Ramos (cell line): ENCODE measurements around the gene SLC25A25.

Source experiments
- in situ Hi-C: fragments of 300-500 bp; cut with MboI; formaldehyde crosslinking; loops from one replicate; pipeline ENCODE4 v1.14.3; 2022; ENCODE audit warnings: low sequenced_read_pairs; ENCODE audit not compliant: unreplicated experiment

SLC25A25 gene

GRCh38 chr9:128153947-128154695 lies 86.1 kb downstream of the SLC25A25 start:
- in situ Hi-C loops = no loop called here

DNA sequence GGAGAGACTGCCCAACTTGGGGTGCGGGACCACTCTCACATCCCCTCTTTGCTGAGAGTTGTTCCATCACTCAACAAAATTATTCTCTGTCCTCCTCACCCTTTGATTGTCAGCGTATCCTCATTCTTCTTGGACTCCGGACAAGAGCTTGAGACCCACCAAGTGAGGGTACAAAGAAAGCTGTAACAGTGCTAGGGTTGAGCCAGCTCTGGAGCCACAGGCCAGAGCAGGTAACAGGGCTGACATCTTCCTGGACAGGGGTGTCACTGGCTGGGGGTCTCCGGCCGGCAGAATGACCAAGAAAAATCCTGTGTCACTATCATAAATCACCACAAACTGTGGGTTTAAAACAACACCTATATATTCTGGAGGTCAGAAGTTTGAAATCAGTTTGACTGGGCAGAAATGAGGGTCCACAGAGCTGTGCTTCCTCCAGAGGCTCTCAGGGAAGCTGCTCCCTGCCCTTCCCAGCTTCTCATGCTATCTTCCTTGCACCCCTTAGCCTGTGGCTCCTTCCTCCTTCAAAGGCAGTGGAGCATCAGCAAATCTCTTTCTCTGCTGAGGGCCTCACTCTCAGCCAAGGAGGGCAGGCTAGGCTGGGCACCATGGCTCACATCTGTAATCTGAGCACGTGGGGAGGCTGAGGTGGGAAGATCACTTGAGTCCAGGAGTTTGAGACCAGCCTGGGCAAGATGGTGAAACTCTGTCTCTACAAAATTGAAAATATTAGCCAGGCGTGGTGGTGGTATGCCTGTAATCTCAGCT lies 87.9 kb downstream of the SLC25A25 start:
- in situ Hi-C loops = no loop called here
